GM21515 (cell line): ENCODE results near the gene IFT20.
"Not testable (repeated sequence)": the region's sequence is repeated elsewhere in the genome, so short reads cannot be mapped to it uniquely, and the experiment has no call there.

Source experiments
- ATAC-seq: cut with Tn5 transposase; IDR thresholded peaks from one replicate; pipeline ENCODE4 v1.9.1; 2021; ENCODE audit not compliant: unreplicated experiment

The IFT20 gene

GRCh38 chr17:28317099-28317965 lies 17.9 kb downstream of the IFT20 start:
- no peak for ATAC-seq

GRCh38 chr17:28315846-28316705 lies 19.2 kb downstream of the IFT20 start:
- no peak for ATAC-seq

- ATAC-seq, result no peak
Observed at GRCh38 chr17:28313841-28314240, 21.4 kb downstream of the IFT20 start.

- no peak for ATAC-seq
Observed at GRCh38 chr17:28306954-28307401, 28.3 kb downstream of the IFT20 start.

GRCh38 chr17:28298449-28298848 lies 36.8 kb downstream of the IFT20 start:
- ATAC-seq, result no peak

GRCh38 chr17:28295677-28296578 lies 39.3 kb downstream of the IFT20 start:
- no peak for ATAC-seq

GRCh38 chr17:28293994-28294393 lies 41.3 kb downstream of the IFT20 start:
- no peak for ATAC-seq

- not testable (repeated sequence) for ATAC-seq
Observed at GRCh38 chr17:28292878-28293277, 42.4 kb downstream of the IFT20 start.

- ATAC-seq, result no peak
Observed at GRCh38 chr17:28291780-28292330, 43.4 kb downstream of the IFT20 start.

GRCh38 chr17:28290703-28291102 lies 44.6 kb downstream of the IFT20 start:
- no peak for ATAC-seq

GRCh38 chr17:28285965-28286364 lies 49.3 kb downstream of the IFT20 start:
- ATAC-seq, result no peak

GRCh38 chr17:28282596-28282995 lies 52.7 kb downstream of the IFT20 start:
- no peak for ATAC-seq

GRCh38 chr17:28280826-28281225 lies 54.4 kb downstream of the IFT20 start:
- no peak for ATAC-seq

- ATAC-seq, result no peak
Observed at GRCh38 chr17:28279411-28279810, 55.9 kb downstream of the IFT20 start.
